CD14-positive monocyte (primary cell): ENCODE data around the gene NAA60. TPM values are rescaled to one million over a fixed set of nuclear protein-coding genes. Genes with fewer than 3 reads are reported as not detected.

ENCODE experiments used
- DNase-seq, 3 donors: peaks; one replicate each; pipeline ENCODE4 v3.0.0-alpha.2; 2011 to 2022
- H2AFZ ChIP-seq: 2 replicates; pipeline ENCODE4 v1.6.0; 2012; ENCODE audit warnings: mild to moderate bottlenecking, low read depth, low read length, inconsistent platforms; ENCODE audit not compliant: insufficient read depth, poor library complexity, severe bottlenecking
- H3K27ac ChIP-seq, 2 donors: 1 replicate in 1 of 2; 2 replicates in 1 of 2; pipeline ENCODE4 v1.5.1; 2012 to 2013; ENCODE audit warnings: low read length in 2 of 2, control low read depth in 1 of 2, inconsistent platforms in 1 of 2, low read depth in 1 of 2, mild to moderate bottlenecking in 1 of 2
- H3K27me3 ChIP-seq, 2 donors: one replicate each; pipeline versions ENCODE4 v1.6.0 to v1.6.1; 2011 to 2013; ENCODE audit warnings: low read length in 2 of 2; ENCODE audit not compliant: control insufficient read depth in 2 of 2, insufficient read depth in 2 of 2
- H3K36me3 ChIP-seq, 2 donors: replicated peaks in 1 of 2; 1 replicate in 1 of 2; 2 replicates in 1 of 2; pipeline versions ENCODE4 v1.5.1 to v1.6.1; 2012 to 2013; ENCODE audit warnings: low read length in 2 of 2, control low read depth in 1 of 2, inconsistent platforms in 1 of 2, mild to moderate bottlenecking in 1 of 2; ENCODE audit not compliant: insufficient read depth in 2 of 2, control insufficient read depth in 1 of 2
- H3K4me1 ChIP-seq, 2 donors: 1 replicate in 1 of 2; 2 replicates in 1 of 2; pipeline versions ENCODE4 v1.5.1 to v1.6.1; 2012 to 2013; ENCODE audit warnings: low read length in 2 of 2, control low read depth in 1 of 2, inconsistent platforms in 1 of 2, mild to moderate bottlenecking in 1 of 2, moderate library complexity in 1 of 2; ENCODE audit not compliant: insufficient read depth in 2 of 2, control insufficient read depth in 1 of 2
- H3K4me2 ChIP-seq: replicated peaks from 2 replicates; pipeline ENCODE3; 2012; ENCODE audit warnings: low read length, moderate library complexity, mild to moderate bottlenecking; ENCODE audit not compliant: poor library complexity, severe bottlenecking; ENCODE audit errors: extremely low read depth
- H3K4me3 ChIP-seq, 3 experiments: fragments of 200-600 bp in 1 of 3; sonication (generic) in 1 of 3; replicated peaks in 1 of 3; 1 replicate in 2 of 3; 2 replicates in 1 of 3; pipeline ENCODE4 v1.5.1; 2011 to 2013; ENCODE audit warnings: low read length in 3 of 3, mild to moderate bottlenecking in 3 of 3, control low read depth in 2 of 3, low read depth in 2 of 3, inconsistent platforms in 1 of 3, moderate library complexity in 1 of 3
- H3K79me2 ChIP-seq: 2 replicates; pipeline ENCODE4 v1.6.0; 2012; ENCODE audit warnings: mild to moderate bottlenecking, control low read depth, inconsistent platforms, low read length, moderate library complexity; ENCODE audit not compliant: insufficient read depth
- H3K9ac ChIP-seq: 2 replicates; pipeline ENCODE4 v1.6.0; 2017; ENCODE audit warnings: low read length, mild to moderate bottlenecking; ENCODE audit not compliant: insufficient read depth, poor library complexity, severe bottlenecking
- H3K9me3 ChIP-seq, 2 donors: replicated peaks in 1 of 2; 1 replicate in 1 of 2; 2 replicates in 1 of 2; pipeline versions ENCODE4 v1.5.1 to v1.6.1; 2012 to 2013; ENCODE audit warnings: low read length in 2 of 2, control low read depth in 1 of 2; ENCODE audit not compliant: control insufficient read depth in 1 of 2, insufficient read depth in 1 of 2
- H4K20me1 ChIP-seq: 2 replicates; pipeline ENCODE4 v1.6.0; 2012; ENCODE audit warnings: mild to moderate bottlenecking, low read length, control low read depth, moderate library complexity; ENCODE audit not compliant: insufficient read depth
- H3K27ac Mint-ChIP-seq, 7 donors: one replicate each; pipeline ENCODE4 v1.8.0; 2020; ENCODE audit warnings: mild to moderate bottlenecking in 7 of 7, mixed read lengths in 7 of 7, moderate library complexity in 6 of 7, inconsistent platforms in 2 of 7
- H3K27me3 Mint-ChIP-seq, 3 donors: one replicate each; pipeline ENCODE4 v1.8.0; 2021 to 2022; ENCODE audit warnings: low read depth in 3 of 3, mild to moderate bottlenecking in 3 of 3, mixed read lengths in 3 of 3, moderate library complexity in 3 of 3, inconsistent platforms in 1 of 3
- H3K36me3 Mint-ChIP-seq, 2 donors: one replicate each; pipeline ENCODE4 v1.8.0; 2020; ENCODE audit warnings: mixed read lengths in 2 of 2, inconsistent platforms in 1 of 2, mild to moderate bottlenecking in 1 of 2
- H3K4me1 Mint-ChIP-seq: one replicate; pipeline ENCODE4 v1.8.0; 2020; ENCODE audit warnings: mild to moderate bottlenecking, mixed read lengths
- H3K4me3 Mint-ChIP-seq, 2 donors: one replicate each; pipeline ENCODE4 v1.8.0; 2020; ENCODE audit warnings: mild to moderate bottlenecking in 2 of 2, mixed read lengths in 2 of 2, moderate library complexity in 1 of 2
- H3K9me3 Mint-ChIP-seq, 7 donors: one replicate each; pipeline ENCODE4 v1.8.0; 2020 to 2022; ENCODE audit warnings: mixed read lengths in 7 of 7, mild to moderate bottlenecking in 6 of 7, moderate library complexity in 6 of 7, inconsistent platforms in 2 of 7
- WGBS: methylation state at CpG from one replicate; pipeline ENCODE4 v1.1.5; 2013; ENCODE audit warnings: missing lambda C conversion rate; ENCODE audit not compliant: insufficient coverage; 5-methylcytosine and 5-hydroxymethylcytosine counted together
- intact Hi-C, 2 donors: fragments of 100-400 bp; cut with micrococcal nuclease; formaldehyde crosslinking; loops; one replicate each; pipeline versions ENCODE4 v1.15.0 to v1.15.1; 2023
- polyA plus RNA-seq, 3 donors: library from polyadenylated mRNA; depleted of rRNA in 1 of 3; unstranded in 2 of 3; stranded (reverse) in 1 of 3; fragments of 300-500 nt in 2 of 3; fragments of >200 nt in 1 of 3; fragmentation: Illumina TruSeq in 2 of 3; gene quantifications; 1 replicate in 2 of 3; 2 replicates in 1 of 3; pipeline ENCODE4 v1.2.3, GENCODE V29; 2012 to 2021
- TF ChIP-seq, protein P1 (sequence below): fragments of 200-600 bp; IDR thresholded peaks from one replicate; pipeline ENCODE4 v1.8.0; 2022; ENCODE audit warnings: antibody characterized with exemption, mild to moderate bottlenecking

Gene NAA60
- polyA plus RNA-seq, 3 donors, result 19.5 to 48.8 (median 29.7) TPM

DNA sequence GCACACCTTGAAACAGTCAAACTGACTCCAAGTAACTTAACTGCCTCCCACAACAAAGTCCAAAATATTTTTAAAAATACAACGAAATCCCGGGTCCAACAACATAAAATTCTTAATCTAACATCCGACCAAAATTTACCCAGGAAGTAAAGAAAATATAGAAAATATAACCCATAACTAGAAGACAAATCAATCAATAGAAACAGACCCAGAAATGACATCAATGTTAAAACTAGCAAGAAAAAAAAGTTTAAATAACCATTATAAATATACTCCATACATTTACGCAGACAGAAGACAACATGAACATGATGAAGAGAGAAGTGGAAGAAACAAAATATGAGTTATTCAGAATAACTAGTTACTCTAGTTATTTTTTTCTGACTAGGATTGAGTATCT lies 3.8 kb upstream of the NAA60 start:
- Mint-ChIP-seq H3K27me3 (peaks cover 1 to 21% (median 11%) of the 10 kb centered on the region in 3 donors), H3K4me1 (peaks cover 7% of the 10 kb centered on the region), H3K9me3 (peaks cover 23 to 61% (median 58%) of the 10 kb centered on the region in 7 donors), H3K4me3 (no peak overlapping the region), H3K36me3 (peaks cover 35 to 44% of the 10 kb centered on the region in 2 donors), H3K27ac (no peak overlapping the region)
- no peaks in the 10 kb centered on the region for H4K20me1 ChIP-seq
- no peak overlapping the region for H3K27ac ChIP-seq
- H3K4me1 ChIP-seq, result peaks cover 11 to 18% of the 10 kb centered on the region in 2 donors
- H3K4me3 ChIP-seq, result no peak overlapping the region
- no peak overlapping the region for H2AFZ ChIP-seq
- intact Hi-C loops, result loop anchor here (5.0 kb wide), 3 partner anchors 37 to 157 kb away; partner anchors contain the start of genes ZNF174 (in 1 of the 2), ZNF263 (in 1 of the 2) and ZSCAN32 (in 1 of the 2)
- WGBS, result no CpG with 5 or more reads among the region's 4 CpGs
- TF ChIP-seq, protein P1, sequence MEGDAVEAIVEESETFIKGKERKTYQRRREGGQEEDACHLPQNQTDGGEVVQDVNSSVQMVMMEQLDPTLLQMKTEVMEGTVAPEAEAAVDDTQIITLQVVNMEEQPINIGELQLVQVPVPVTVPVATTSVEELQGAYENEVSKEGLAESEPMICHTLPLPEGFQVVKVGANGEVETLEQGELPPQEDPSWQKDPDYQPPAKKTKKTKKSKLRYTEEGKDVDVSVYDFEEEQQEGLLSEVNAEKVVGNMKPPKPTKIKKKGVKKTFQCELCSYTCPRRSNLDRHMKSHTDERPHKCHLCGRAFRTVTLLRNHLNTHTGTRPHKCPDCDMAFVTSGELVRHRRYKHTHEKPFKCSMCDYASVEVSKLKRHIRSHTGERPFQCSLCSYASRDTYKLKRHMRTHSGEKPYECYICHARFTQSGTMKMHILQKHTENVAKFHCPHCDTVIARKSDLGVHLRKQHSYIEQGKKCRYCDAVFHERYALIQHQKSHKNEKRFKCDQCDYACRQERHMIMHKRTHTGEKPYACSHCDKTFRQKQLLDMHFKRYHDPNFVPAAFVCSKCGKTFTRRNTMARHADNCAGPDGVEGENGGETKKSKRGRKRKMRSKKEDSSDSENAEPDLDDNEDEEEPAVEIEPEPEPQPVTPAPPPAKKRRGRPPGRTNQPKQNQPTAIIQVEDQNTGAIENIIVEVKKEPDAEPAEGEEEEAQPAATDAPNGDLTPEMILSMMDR, result no peak
- no peak overlapping the region for H3K4me2 ChIP-seq
- no peak overlapping the region for H3K9ac ChIP-seq
- H3K36me3 ChIP-seq, result peaks cover 17 to 44% of the 10 kb centered on the region in 2 donors
- H3K27me3 ChIP-seq, result peaks cover 3 to 4% of the 10 kb centered on the region in 2 donors
- no peak for DNase-seq
- peaks cover 18% of the 10 kb centered on the region for H3K79me2 ChIP-seq
- H3K9me3 ChIP-seq, result peaks cover 36 to 44% of the 10 kb centered on the region in 2 donors

DNA sequence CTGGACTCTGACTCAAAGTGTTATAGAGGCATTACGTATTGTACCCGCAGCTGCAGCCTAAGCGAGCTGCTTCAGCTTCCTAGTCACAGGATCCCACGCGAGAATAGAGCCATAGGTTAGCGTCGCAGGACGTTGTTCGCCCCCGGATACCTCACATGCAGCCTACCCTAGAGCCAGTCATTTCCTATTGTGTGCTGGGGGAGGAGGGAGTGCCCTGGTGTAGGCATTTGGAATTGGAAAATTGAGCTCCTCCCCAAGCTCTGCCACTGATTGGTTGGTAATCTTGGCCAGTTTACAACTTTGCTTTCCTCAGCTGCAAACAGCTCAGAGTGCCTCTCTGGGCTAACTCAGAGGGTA lies 530 bp downstream of the NAA60 start:
- 42% methylated on average over 3 of the region's 10 CpGs for WGBS
- Histone ChIP-seq H3K9me3 (peaks cover 20 to 41% of the 10 kb centered on the region in 2 donors), H3K79me2 (peaks cover 26% of the 10 kb centered on the region), H3K27me3 (no peaks in the 10 kb centered on the region), H3K4me1 (peaks cover 11 to 19% of the 10 kb centered on the region in 2 donors), H2AFZ (peak overlapping the region; percentile 77), H3K9ac (peak overlapping the region; percentile 70), H3K27ac (peak overlapping the region; percentile 68 to 79), H3K36me3 (peaks cover 8 to 37% of the 10 kb centered on the region in 2 donors), H3K4me2 (peak overlapping the region; percentile 93), H3K4me3 (peak overlapping the region; percentile 45 to 82 (median 76)), H4K20me1 (no peaks in the 10 kb centered on the region)
- Mint-ChIP-seq H3K9me3 (peaks cover 23 to 59% (median 54%) of the 10 kb centered on the region in 7 donors), H3K27me3 (peaks cover 3 to 8% (median 3%) of the 10 kb centered on the region in 3 donors), H3K27ac (peak overlapping the region; percentile 84 to 99 (median 94)), H3K36me3 (peaks cover 26 to 42% of the 10 kb centered on the region in 2 donors), H3K4me3 (peak overlapping the region; percentile 96 to 98), H3K4me1 (peaks cover 11% of the 10 kb centered on the region)
- intact Hi-C loops, result loop anchor here (5.0 kb wide), 2 partner anchors 47 to 162 kb away; partner anchors contain the start of gene ZNF263 (in 1 of the 2)
- DNase-seq, result peak in 2 of 3 donors; percentile 11 to 62
- TF ChIP-seq, protein P1, result no peak
